Activated B cell treated with CpG ODN at 0.5 μM for 24 hours (primary cell): Measurements from ENCODE around the gene AUNIP. TPM values are rescaled to one million over a fixed set of nuclear protein-coding genes. Genes with fewer than 3 reads are reported as not detected.
A peak's percentile ranks its signal among the peaks of the same experiment; 100 is the strongest.

ENCODE experiments used
- ATAC-seq: fragments of 200-7000 bp; cut with Tn5 transposase; one replicate; pipeline ENCODE4 v1.10.0; 2021; ENCODE audit warnings: low read depth, mild to moderate bottlenecking, moderate library complexity
- CTCF ChIA-PET: fragments of 350-600 bp; sonication (Branson Sonifier 250); formaldehyde crosslinking; loops from one replicate; lab custom pipeline; 2021; ENCODE audit warnings: antibody characterized with exemption; lab: Charles Lee
- POLR2A ChIA-PET: fragments of 350-600 bp; sonication (Branson Sonifier 250); formaldehyde crosslinking; loops from one replicate; lab custom pipeline; 2021; ENCODE audit warnings: antibody characterized with exemption; lab: Charles Lee
- DNase-seq: peaks from one replicate; pipeline ENCODE4 v3.0.0; 2022
- H3K27ac Mint-ChIP-seq: one replicate; pipeline ENCODE4 v1.8.0; 2020; ENCODE audit warnings: mixed read lengths
- H3K27me3 Mint-ChIP-seq: one replicate; pipeline ENCODE4 v1.8.0; 2021; ENCODE audit warnings: mixed read lengths
- H3K36me3 Mint-ChIP-seq: one replicate; pipeline ENCODE4 v1.8.0; 2021; ENCODE audit warnings: low read depth, mixed read lengths
- H3K4me1 Mint-ChIP-seq: one replicate; pipeline ENCODE4 v1.8.0; 2021; ENCODE audit warnings: mixed read lengths
- H3K4me3 Mint-ChIP-seq: one replicate; pipeline ENCODE4 v1.8.0; 2020; ENCODE audit warnings: mild to moderate bottlenecking, mixed read lengths
- H3K9me3 Mint-ChIP-seq: one replicate; pipeline ENCODE4 v1.8.0; 2020; ENCODE audit warnings: mixed read lengths
- intact Hi-C: fragments of 100-400 bp; cut with micrococcal nuclease; formaldehyde crosslinking; loops from one replicate; pipeline ENCODE4 v1.15.1; 2024
- total RNA-seq: library from RNA; stranded (reverse); gene quantifications from 2 replicates; pipeline ENCODE4 v1.2.3, GENCODE V29; 2022
- TF ChIP-seq, protein P1 (sequence below): fragments of 200-600 bp; IDR thresholded peaks from one replicate; pipeline ENCODE4 v1.8.0; 2022; ENCODE audit warnings: antibody characterized with exemption, mild to moderate bottlenecking

AUNIP gene
- total RNA-seq, 1 donor from 2014 or later = 0.42 TPM

DNA sequence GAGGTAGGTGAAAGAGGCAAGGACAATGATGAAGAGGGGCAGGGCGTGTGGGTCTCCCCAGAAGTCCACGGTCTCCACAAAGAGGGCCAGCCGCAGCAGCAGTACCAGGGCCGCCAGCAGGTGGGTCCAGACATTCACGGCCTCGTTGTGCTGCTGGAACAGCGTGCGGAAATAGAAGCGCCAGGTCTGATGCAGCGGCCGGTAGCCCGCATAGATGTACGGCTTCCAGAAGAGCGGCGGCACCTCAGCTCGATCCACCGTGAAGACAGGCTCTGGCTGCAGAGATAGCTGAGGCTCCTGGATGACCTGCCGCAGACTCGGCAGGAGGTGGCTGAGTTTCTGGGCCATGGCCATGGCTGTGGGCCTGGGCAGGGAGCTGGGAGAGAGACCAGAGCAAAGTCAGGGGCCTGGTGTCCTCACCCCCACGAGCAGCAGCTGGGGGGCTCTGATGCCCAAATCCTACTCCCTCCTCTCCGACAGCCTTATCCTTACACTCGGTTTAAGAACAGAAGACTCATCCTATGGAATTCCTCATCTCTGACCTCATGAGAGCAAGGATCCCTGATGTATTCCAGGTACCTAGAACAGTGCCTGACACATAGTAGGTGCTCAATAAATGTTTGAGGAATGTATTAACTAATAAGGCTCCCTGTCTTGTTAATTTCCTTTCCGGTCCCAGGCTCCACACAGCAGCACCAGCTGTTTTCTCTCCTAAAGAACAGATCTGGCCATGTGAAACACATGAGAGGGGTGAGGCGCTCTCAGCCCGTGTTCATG lies 4.4 kb upstream of the AUNIP start:
- TF ChIP-seq, protein P1, sequence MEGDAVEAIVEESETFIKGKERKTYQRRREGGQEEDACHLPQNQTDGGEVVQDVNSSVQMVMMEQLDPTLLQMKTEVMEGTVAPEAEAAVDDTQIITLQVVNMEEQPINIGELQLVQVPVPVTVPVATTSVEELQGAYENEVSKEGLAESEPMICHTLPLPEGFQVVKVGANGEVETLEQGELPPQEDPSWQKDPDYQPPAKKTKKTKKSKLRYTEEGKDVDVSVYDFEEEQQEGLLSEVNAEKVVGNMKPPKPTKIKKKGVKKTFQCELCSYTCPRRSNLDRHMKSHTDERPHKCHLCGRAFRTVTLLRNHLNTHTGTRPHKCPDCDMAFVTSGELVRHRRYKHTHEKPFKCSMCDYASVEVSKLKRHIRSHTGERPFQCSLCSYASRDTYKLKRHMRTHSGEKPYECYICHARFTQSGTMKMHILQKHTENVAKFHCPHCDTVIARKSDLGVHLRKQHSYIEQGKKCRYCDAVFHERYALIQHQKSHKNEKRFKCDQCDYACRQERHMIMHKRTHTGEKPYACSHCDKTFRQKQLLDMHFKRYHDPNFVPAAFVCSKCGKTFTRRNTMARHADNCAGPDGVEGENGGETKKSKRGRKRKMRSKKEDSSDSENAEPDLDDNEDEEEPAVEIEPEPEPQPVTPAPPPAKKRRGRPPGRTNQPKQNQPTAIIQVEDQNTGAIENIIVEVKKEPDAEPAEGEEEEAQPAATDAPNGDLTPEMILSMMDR = no peak
- peaks cover 3% of the 10 kb centered on the region for H3K36me3 Mint-ChIP-seq
- H3K27ac Mint-ChIP-seq = no peak overlapping the region
- H3K27me3 Mint-ChIP-seq = no peaks in the 10 kb centered on the region
- CTCF ChIA-PET = no interaction called here
- intact Hi-C loops = no loop called here
- POLR2A ChIA-PET = no interaction called here
- DNase-seq = no peak
- no peak for ATAC-seq
- no peak overlapping the region for H3K4me3 Mint-ChIP-seq
- H3K9me3 Mint-ChIP-seq = no peaks in the 10 kb centered on the region
- H3K4me1 Mint-ChIP-seq = peaks cover 23% of the 10 kb centered on the region

GRCh38 chr1:25862785-25863485 lies 3.7 kb upstream of the AUNIP start:
- no peak for DNase-seq
- ChIA-PET CTCF (no interaction called here), POLR2A (no interaction called here)
- TF ChIP-seq, protein P1 = no peak
- Mint-ChIP-seq H3K4me1 (peaks cover 28% of the 10 kb centered on the region), H3K4me3 (no peak overlapping the region), H3K27me3 (no peaks in the 10 kb centered on the region), H3K9me3 (no peaks in the 10 kb centered on the region), H3K27ac (no peak overlapping the region), H3K36me3 (peaks cover 3% of the 10 kb centered on the region)
- ATAC-seq = no peak
- intact Hi-C loops = no loop called here

DNA sequence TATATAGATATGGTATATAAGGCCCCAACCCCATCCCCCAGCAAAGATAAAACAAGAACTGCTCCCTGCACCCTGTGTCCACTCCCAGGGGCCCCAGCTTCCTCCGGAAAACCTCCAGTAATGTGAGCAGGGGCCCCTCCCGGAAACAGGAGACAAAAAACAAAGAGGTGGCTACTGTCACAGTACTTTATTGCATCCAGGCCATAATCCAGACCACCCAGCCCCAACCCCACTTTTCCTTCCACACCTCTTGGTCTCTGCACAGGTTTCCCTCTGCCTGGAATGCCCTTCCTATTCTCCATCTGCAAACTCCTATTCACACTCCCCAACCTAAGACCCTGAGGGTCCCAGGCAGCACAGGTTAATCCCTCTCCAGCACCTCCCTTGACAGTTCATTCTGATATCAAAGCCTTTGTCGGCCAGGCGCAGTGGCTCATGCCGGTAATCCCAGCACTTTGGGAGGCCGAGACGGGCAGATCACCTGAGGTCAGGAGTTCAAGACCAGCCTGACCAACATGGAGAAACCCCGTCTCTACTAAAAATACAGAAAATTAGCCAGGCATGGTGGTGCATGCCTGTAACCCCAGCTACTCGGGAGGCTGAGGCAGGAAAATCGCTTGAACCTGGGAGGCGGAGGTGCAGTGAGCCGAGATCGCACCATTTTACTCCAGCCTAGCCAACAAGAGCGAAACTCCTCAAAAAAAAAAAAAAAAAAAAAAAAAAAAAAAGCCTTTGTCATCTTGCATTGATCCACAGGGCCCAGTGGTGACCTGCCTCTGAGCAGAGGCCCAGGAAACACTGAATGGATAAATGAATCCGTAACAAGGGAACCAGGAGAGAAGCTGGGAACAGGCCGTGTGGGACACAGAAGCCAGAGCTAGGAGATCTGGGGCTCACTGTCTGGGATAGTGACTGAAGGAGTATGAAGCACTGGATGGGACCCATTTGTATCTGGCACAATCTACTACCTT lies 2.3 kb upstream of the AUNIP start:
- Mint-ChIP-seq H3K27me3 (no peaks in the 10 kb centered on the region), H3K4me3 (peak overlapping the region; percentile 5), H3K9me3 (no peaks in the 10 kb centered on the region), H3K4me1 (peaks cover 28% of the 10 kb centered on the region), H3K36me3 (peaks cover 3% of the 10 kb centered on the region), H3K27ac (peak overlapping the region; percentile 69)
- POLR2A ChIA-PET = interaction anchor here (0.6 to 0.9 kb wide), 2 partner anchors 40 to 1035 kb away, joined by 3 to 4 read pairs; no protein-coding TSS in a partner anchor
- intact Hi-C loops = no loop called here
- CTCF ChIA-PET = no interaction called here
- DNase-seq (no peak), ATAC-seq (no peak)
- TF ChIP-seq, protein P1 = no peak

GRCh38 chr1:25858494-25858893 lies 763 bp downstream of the AUNIP start:
- intact Hi-C loops = loop anchor here (2.0 kb wide), 1 partner anchor 38 kb away; no protein-coding TSS in a partner anchor
- Mint-ChIP-seq H3K27ac (no peak overlapping the region), H3K36me3 (peaks cover 3% of the 10 kb centered on the region), H3K4me1 (peaks cover 28% of the 10 kb centered on the region), H3K27me3 (no peaks in the 10 kb centered on the region), H3K4me3 (peak overlapping the region; percentile 91), H3K9me3 (no peaks in the 10 kb centered on the region)
- ChIA-PET CTCF (no interaction called here), POLR2A (interaction anchor here (1.4 kb wide), 1 partner anchor 16 kb away, joined by 5 read pairs; no protein-coding TSS in a partner anchor)
- DNase-seq = no peak
- TF ChIP-seq, protein P1 = no peak
- ATAC-seq = no peak
